Peyer's patch (tissue), 4 donors: ENCODE measurements around the gene CDH4. TPM values are rescaled to one million over a fixed set of nuclear protein-coding genes. Genes with fewer than 3 reads are reported as not detected.

ENCODE experiments used
- DNase-seq, 3 donors: peaks; one replicate each; pipeline ENCODE4 v3.0.0-alpha.2; 2017 to 2019
- H3K27ac ChIP-seq, 4 donors: fragments of 200-600 bp; sonication (generic); one replicate each; pipeline ENCODE4 v1.5.1; 2016 to 2019
- H3K27me3 ChIP-seq, 2 donors: fragments of 200-600 bp; sonication (generic); one replicate each; pipeline ENCODE4 v1.5.1; 2019
- H3K36me3 ChIP-seq, 3 donors: fragments of 200-600 bp; sonication (generic); one replicate each; pipeline ENCODE4 v1.5.1; 2016 to 2019
- H3K4me1 ChIP-seq, 4 donors: fragments of 200-600 bp; sonication (generic); one replicate each; pipeline ENCODE4 v1.5.1; 2016 to 2019
- H3K4me3 ChIP-seq, 4 donors: fragments of 200-600 bp; sonication (generic); 1 replicate in 3 of 4; 2 replicates in 1 of 4; pipeline ENCODE4 v1.5.1; 2016 to 2019; ENCODE audit warnings: mild to moderate bottlenecking in 1 of 4
- H3K9me3 ChIP-seq, 4 donors: fragments of 200-600 bp; sonication (generic); one replicate each; pipeline ENCODE4 v1.5.1; 2016 to 2019; ENCODE audit warnings: mild to moderate bottlenecking in 1 of 4
- POLR2A ChIP-seq, 2 donors: fragments of 450-650 bp; IDR thresholded peaks; one replicate each; pipeline ENCODE4 v1.5.1; 2017; ENCODE audit warnings: antibody characterized with exemption in 2 of 2, mild to moderate bottlenecking in 2 of 2, moderate library complexity in 2 of 2
- total RNA-seq, 4 donors: library from RNA; depleted of rRNA; stranded (reverse); fragments of >200 nt; gene quantifications; one replicate each; pipeline ENCODE4 v1.1.0, GENCODE V29; 2016
- TF ChIP-seq, protein P1 (sequence below), 6 experiments: fragments of 450-650 bp in 4 of 6; fragments of 200-600 bp in 2 of 6; sonication (generic) in 1 of 6; IDR thresholded peaks; one replicate each; pipeline ENCODE4 v1.5.1; 2017 to 2019; ENCODE audit warnings: antibody characterized with exemption in 6 of 6, mild to moderate bottlenecking in 3 of 6, moderate library complexity in 1 of 6

Gene CDH4
- total RNA-seq, 4 donors from 2014 or later: 0.27 TPM; not detected in 3

DNA sequence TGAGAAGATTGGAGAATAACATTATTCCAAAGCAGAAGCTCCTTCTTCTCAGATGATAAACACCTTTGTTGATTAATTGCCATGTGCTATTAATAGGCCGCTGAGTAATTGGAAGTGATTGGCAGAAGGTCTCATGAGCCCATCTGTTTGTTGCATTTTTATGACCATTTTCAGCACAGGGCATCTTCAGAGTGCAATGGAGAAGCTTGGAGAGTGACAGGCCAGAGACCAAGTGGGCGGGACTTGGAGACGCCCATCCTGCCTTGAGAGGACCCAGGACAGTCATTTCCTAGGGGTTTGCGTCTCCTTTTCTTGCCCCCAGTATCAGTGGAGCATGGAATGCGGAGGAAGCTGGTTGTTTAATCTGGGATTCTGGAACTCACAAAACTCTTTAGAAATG is 89.5 kb downstream of the CDH4 start:
- Histone ChIP-seq H3K27ac (no peak overlapping the region), H3K9me3 (no peaks in the 10 kb centered on the region), H3K36me3 (no peaks in the 10 kb centered on the region), H3K27me3 (no peaks in the 10 kb centered on the region), H3K4me1 (no peaks in the 10 kb centered on the region), H3K4me3 (no peak overlapping the region)
- no peak for TF ChIP-seq POLR2A (IDR thresholded peaks at IDR 0.05)
- TF ChIP-seq, protein P1, sequence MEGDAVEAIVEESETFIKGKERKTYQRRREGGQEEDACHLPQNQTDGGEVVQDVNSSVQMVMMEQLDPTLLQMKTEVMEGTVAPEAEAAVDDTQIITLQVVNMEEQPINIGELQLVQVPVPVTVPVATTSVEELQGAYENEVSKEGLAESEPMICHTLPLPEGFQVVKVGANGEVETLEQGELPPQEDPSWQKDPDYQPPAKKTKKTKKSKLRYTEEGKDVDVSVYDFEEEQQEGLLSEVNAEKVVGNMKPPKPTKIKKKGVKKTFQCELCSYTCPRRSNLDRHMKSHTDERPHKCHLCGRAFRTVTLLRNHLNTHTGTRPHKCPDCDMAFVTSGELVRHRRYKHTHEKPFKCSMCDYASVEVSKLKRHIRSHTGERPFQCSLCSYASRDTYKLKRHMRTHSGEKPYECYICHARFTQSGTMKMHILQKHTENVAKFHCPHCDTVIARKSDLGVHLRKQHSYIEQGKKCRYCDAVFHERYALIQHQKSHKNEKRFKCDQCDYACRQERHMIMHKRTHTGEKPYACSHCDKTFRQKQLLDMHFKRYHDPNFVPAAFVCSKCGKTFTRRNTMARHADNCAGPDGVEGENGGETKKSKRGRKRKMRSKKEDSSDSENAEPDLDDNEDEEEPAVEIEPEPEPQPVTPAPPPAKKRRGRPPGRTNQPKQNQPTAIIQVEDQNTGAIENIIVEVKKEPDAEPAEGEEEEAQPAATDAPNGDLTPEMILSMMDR (IDR thresholded peaks at IDR 0.05): no peak
- DNase-seq: no peak

DNA sequence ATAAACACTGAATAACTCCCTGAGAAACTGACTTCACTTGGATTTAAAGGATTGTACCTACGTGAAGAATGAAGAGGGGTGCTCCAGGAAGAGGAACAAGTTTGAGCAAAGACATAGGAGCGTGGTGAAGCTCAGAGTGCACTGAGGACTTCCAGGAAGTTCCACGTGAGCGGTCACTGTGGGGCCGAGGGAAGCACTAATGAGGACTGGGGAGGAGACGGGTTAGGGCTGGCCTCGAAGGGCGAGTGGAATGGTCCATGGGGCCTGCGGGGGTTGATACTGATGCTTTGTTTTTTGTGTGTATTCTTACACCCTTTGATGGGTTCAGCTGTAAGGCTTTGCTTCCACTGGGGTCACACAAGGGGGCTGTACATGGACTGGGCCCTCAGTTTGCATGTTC is 91.9 kb downstream of the CDH4 start:
- TF ChIP-seq, protein P1 (IDR thresholded peaks at IDR 0.05): no peak
- no peak for TF ChIP-seq POLR2A (IDR thresholded peaks at IDR 0.05)
- Histone ChIP-seq H3K36me3 (no peaks in the 10 kb centered on the region), H3K27me3 (no peaks in the 10 kb centered on the region), H3K27ac (no peak overlapping the region), H3K4me3 (no peak overlapping the region), H3K4me1 (no peaks in the 10 kb centered on the region), H3K9me3 (no peaks in the 10 kb centered on the region)
- DNase-seq: no peak

DNA sequence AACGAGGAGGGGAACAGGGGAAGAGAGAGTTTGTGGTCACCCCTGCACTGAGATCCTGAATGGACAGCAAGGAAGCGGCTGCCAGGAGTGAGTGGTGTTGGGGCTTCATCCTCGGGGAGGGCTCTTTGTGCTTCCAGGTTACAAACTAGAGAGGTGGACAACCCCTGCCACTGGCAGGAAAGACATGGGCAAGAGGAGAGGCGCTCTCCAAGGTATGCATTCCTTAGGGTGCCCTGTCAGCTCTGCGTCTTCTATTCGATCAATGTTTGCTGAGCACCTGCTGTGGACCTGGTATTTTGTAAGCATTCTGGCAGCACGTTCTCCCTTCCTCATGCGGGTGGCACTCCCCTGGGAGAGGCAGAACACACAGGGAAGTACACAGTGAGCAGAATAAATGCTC is 93.6 kb downstream of the CDH4 start:
- no peak for DNase-seq
- no peak overlapping the region for H3K4me3 ChIP-seq
- no peaks in the 10 kb centered on the region for H3K4me1 ChIP-seq
- H3K9me3 ChIP-seq: no peaks in the 10 kb centered on the region
- H3K27me3 ChIP-seq: no peaks in the 10 kb centered on the region
- H3K36me3 ChIP-seq: no peaks in the 10 kb centered on the region
- TF ChIP-seq, protein P1 (IDR thresholded peaks at IDR 0.05): no peak
- TF ChIP-seq POLR2A (IDR thresholded peaks at IDR 0.05): no peak
- no peak overlapping the region for H3K27ac ChIP-seq

DNA sequence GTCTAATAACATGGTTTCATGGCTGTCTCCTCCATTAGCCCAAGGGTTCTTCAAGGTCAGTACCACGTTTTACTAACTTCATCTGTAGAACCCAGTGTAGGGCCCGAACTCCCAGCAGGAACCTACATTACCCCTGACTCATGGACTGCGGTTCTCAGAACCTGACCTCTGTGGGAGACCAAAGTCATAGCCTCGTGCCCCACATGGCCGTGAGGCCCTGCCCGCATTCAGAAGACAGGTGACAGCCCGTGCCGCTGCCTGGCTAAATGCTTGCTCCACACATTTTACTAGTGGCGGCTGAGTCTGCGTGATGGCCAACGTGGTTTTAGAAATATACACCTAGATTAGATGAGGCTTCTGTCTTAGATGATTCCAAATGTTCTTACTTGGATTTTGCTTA is 94.9 kb downstream of the CDH4 start:
- Histone ChIP-seq H3K9me3 (no peaks in the 10 kb centered on the region), H3K4me1 (no peaks in the 10 kb centered on the region), H3K27ac (no peak overlapping the region), H3K36me3 (no peaks in the 10 kb centered on the region), H3K4me3 (no peak overlapping the region), H3K27me3 (no peaks in the 10 kb centered on the region)
- no peak for DNase-seq
- TF ChIP-seq POLR2A (IDR thresholded peaks at IDR 0.05): no peak
- TF ChIP-seq, protein P1 (IDR thresholded peaks at IDR 0.05): no peak

DNA sequence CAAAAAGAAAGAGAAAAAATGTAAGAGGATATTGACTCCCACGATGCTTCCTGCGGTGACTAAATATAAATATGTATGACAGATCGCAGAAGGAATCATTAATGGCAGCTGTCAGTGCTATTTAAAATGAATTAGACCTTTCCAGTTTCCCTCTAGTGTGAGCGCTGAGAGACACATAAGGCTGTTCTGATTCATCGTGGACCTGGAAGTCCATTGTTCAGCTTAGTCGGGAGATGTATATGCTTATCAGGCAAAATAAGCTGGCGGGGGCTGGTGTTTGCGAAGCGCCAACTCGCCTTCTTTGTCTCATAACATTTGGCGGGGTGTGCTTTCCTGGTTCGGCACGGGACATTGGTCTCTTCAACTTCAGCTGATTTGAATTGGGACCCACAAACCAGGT is 95.4 kb downstream of the CDH4 start:
- Histone ChIP-seq H3K27ac (no peak overlapping the region), H3K27me3 (no peaks in the 10 kb centered on the region), H3K4me3 (no peak overlapping the region), H3K36me3 (no peaks in the 10 kb centered on the region), H3K4me1 (no peaks in the 10 kb centered on the region), H3K9me3 (no peaks in the 10 kb centered on the region)
- DNase-seq: no peak
- no peak for TF ChIP-seq POLR2A (IDR thresholded peaks at IDR 0.05)
- TF ChIP-seq, protein P1 (IDR thresholded peaks at IDR 0.05): no peak
